Activated CD8-positive, alpha-beta T cell treated with anti-CD3 and anti-CD28 coated beads, Interleukin-2, amount 10 ng/mL, durations not matched to agents 7 days and 5 days (primary cell): ENCODE measurements around the gene RANGRF. TPM values are rescaled to one million over a fixed set of nuclear protein-coding genes. Genes with fewer than 3 reads are reported as not detected.

Experiments used
- ATAC-seq: fragments of 150-1000 bp; cut with Tn5 transposase; one replicate; pipeline ENCODE4 v1.10.0; 2021; ENCODE audit warnings: moderate library complexity
- CTCF ChIA-PET: fragments of 350-600 bp; sonication (Branson Sonifier 250); formaldehyde crosslinking; loops from one replicate; lab custom pipeline; 2021; ENCODE audit warnings: antibody characterized with exemption; lab: Charles Lee
- POLR2A ChIA-PET: fragments of 350-600 bp; sonication (Branson Sonifier 250); formaldehyde crosslinking; loops from one replicate; lab custom pipeline; 2021; ENCODE audit warnings: antibody characterized with exemption; lab: Charles Lee
- DNase-seq: peaks from one replicate; pipeline ENCODE4 v3.0.0-alpha.2; 2020
- H3K27ac Mint-ChIP-seq: one replicate; pipeline ENCODE4 v1.8.0; 2021; ENCODE audit warnings: mild to moderate bottlenecking, mixed read lengths
- H3K27me3 Mint-ChIP-seq: one replicate; pipeline ENCODE4 v1.8.0; 2021; ENCODE audit warnings: low read depth, mixed read lengths
- H3K36me3 Mint-ChIP-seq: one replicate; pipeline ENCODE4 v1.8.0; 2021; ENCODE audit warnings: low read depth, mixed read lengths
- H3K4me1 Mint-ChIP-seq: one replicate; pipeline ENCODE4 v1.8.0; 2021; ENCODE audit warnings: low read depth, mixed read lengths
- H3K4me3 Mint-ChIP-seq: one replicate; pipeline ENCODE4 v1.8.0; 2021; ENCODE audit warnings: mild to moderate bottlenecking, mixed read lengths
- H3K9me3 Mint-ChIP-seq: one replicate; pipeline ENCODE4 v1.8.0; 2022; ENCODE audit warnings: mixed read lengths; ENCODE audit not compliant: insufficient read depth
- total RNA-seq, 2 experiments: library from RNA; stranded (reverse); gene quantifications; one replicate each; pipeline ENCODE4 v1.2.3, GENCODE V29; 2021

Gene RANGRF
- total RNA-seq, 2 experiments from 2014 or later = 49.8 to 55.6 TPM

DNA sequence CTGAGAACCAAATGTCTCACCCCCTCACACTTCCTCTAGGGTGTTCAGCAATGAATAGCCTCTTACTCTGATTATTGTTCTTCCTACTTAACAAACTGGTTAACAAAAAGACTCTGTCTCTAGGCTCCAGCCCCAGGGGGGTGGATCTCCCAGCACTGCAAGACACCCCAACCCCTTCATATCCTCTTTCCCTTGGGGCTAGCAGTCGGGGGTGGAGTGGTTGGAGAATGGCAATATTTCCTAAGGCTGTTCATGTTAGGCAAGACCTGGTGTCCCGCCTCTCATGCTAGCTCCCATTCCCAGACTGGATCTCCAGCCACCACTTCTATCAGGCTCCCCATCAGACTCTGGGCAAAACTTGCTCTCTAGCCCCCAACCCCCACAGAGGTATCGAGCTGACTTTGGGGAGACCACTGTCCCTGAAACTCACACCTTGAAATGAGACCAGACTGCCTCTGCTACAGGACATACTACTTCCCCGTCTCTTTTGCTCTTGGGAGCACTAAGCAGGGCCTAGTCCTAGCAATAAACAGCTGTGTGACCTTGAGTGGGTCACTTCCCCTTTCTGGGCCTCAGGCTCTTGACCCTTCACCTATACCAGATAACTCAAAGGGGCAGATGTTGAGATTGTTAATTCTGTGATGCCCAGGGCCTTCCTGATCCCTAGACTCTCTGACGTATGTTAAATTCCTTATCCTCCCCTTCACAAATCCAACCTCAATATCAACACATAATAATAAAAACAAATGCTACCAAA, 4.3 kb downstream of the RANGRF start:
- H3K36me3 Mint-ChIP-seq = peaks cover 22% of the 10 kb centered on the region
- DNase-seq (no peak), ATAC-seq (no peak)
- ChIA-PET POLR2A (interaction anchor here (0.6 to 1.8 kb wide), 2 partner anchors 46 to 70 kb away, joined by 3 to 4 read pairs; no protein-coding TSS in a partner anchor), CTCF (interaction anchor here (1.0 kb wide), 1 partner anchor 8 kb away, joined by 3 read pairs; no protein-coding TSS in a partner anchor)
- no peak overlapping the region for H3K27ac Mint-ChIP-seq
- H3K4me1 Mint-ChIP-seq = peaks cover 56% of the 10 kb centered on the region
- peaks cover 6% of the 10 kb centered on the region for H3K9me3 Mint-ChIP-seq
- H3K27me3 Mint-ChIP-seq = no peaks in the 10 kb centered on the region
- no peak overlapping the region for H3K4me3 Mint-ChIP-seq

DNA sequence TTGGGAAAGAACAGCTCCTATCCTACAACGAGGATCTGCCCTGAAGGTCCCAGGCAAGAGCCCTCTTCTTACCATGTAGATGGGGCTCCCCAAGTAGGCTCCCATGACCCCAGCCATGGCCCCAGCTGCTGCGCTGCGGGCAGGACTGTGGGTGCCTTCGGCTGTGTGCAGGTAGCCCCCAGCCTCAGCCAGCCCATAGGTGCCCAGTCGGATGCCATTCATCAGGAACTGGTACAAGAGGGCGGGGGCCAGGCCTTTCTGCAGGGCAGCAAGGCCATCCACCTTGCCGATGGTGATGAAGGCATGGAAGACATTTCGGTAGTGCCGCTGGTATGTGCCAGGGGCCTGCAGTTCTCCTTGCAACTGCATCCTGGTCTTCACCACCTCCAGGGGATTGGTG, 5.9 kb downstream of the RANGRF start:
- peak overlapping the region; percentile 84 for H3K4me3 Mint-ChIP-seq
- no peak for ATAC-seq
- peaks cover 16% of the 10 kb centered on the region for H3K36me3 Mint-ChIP-seq
- no peak for DNase-seq
- CTCF ChIA-PET = interaction anchor here (1.1 to 2.4 kb wide), 12 partner anchors 11 to 221 kb away, joined by 3 to 17 read pairs (median 5); no protein-coding TSS in a partner anchor
- peaks cover 6% of the 10 kb centered on the region for H3K9me3 Mint-ChIP-seq
- H3K4me1 Mint-ChIP-seq = peaks cover 53% of the 10 kb centered on the region
- H3K27ac Mint-ChIP-seq = peak overlapping the region; percentile 90
- H3K27me3 Mint-ChIP-seq = no peaks in the 10 kb centered on the region
- POLR2A ChIA-PET = interaction anchor here (0.9 to 3.4 kb wide), 6 partner anchors 8 to 121 kb away, joined by 3 to 50 read pairs (median 14); partner anchors contain the start of genes CTC1 and PFAS

DNA sequence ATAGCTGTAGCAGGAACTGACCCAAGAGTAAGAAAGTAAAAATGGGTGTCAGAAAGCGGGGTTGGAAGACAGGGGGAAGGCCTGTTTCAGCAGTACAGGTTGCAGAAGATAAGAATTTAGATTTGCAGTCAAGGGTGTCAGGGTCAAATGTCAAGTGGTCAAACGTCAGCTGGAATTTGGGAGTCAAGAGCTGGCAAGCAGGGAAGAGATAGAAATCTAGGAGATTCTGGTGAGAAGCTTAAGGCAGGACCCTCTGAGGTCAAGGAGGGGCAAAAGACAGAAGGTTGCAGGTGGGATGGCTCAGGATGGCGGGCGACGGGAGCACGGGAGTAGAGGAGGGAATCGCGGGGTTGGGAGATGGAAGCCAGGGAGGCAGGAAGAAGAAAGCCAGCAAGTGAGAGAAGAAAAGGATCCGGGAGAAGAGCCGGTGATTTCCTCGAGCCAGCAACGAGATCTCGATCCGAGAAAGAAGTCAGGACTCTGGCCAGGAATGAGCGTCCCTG, 6.4 kb downstream of the RANGRF start:
- no peaks in the 10 kb centered on the region for H3K27me3 Mint-ChIP-seq
- H3K27ac Mint-ChIP-seq = peak overlapping the region; percentile 90
- DNase-seq (no peak), ATAC-seq (no peak)
- peaks cover 48% of the 10 kb centered on the region for H3K4me1 Mint-ChIP-seq
- ChIA-PET POLR2A (interaction anchor here (0.6 to 3.4 kb wide), 19 partner anchors 8 to 658 kb away, joined by 3 to 50 read pairs (median 3); partner anchors contain the start of genes AURKB, CTC1 and PFAS), CTCF (interaction anchor here (0.7 to 2.4 kb wide), 26 partner anchors 10 to 234 kb away, joined by 3 to 17 read pairs (median 5); partner anchors contain the start of genes CTC1, HES7, KRABD2 and PFAS)
- peak overlapping the region; percentile 84 for H3K4me3 Mint-ChIP-seq
- peaks cover 14% of the 10 kb centered on the region for H3K36me3 Mint-ChIP-seq
- peaks cover 6% of the 10 kb centered on the region for H3K9me3 Mint-ChIP-seq

- peaks cover 6% of the 10 kb centered on the region for H3K9me3 Mint-ChIP-seq
- ChIA-PET CTCF (interaction anchor here (0.7 to 3.0 kb wide), 15 partner anchors 11 to 445 kb away, joined by 3 to 27 read pairs (median 5); partner anchors contain the start of genes CTC1, PFAS and RANGRF), POLR2A (interaction anchor here (0.9 to 1.4 kb wide), 3 partner anchors 52 to 127 kb away, joined by 3 read pairs; partner anchors contain the start of gene CTC1)
- peaks cover 20% of the 10 kb centered on the region for H3K4me1 Mint-ChIP-seq
- H3K36me3 Mint-ChIP-seq = peaks cover 3% of the 10 kb centered on the region
- no peak for ATAC-seq
- H3K27me3 Mint-ChIP-seq = no peaks in the 10 kb centered on the region
- H3K27ac Mint-ChIP-seq = peak overlapping the region; percentile 37
- no peak for DNase-seq
- no peak overlapping the region for H3K4me3 Mint-ChIP-seq
These were observed 11.8 kb downstream of the RANGRF start for GRCh38 chr17:8300226-8300625.

DNA sequence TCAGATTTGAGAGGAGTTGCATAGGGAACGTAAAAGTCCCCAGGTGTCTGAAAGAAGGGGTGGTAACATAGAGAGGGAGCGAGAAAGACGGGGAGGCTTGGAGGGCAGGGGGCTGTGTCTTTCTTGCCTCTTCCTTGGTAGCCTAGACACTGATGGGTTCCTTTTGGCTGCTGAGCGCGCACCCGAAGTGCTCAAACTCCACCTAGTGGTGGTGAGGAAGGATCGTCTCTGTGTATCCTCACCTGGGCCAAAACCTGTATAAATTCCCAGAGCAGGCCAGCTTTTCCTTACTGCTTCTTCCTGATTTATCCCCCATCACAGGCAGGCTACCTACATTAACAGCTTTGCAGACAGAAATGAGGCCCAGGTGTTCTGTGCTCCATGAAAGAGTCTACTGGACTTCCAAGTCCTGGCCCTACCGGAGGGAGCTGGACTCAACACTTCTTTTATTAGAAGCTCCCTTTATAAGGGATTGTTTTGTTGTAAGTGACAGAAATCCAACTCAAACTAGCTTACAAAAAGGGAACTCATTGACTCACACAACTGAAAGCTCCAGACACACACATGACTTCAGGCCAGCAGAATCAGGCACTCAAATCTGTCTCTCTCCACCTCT, 12.3 kb downstream of the RANGRF start:
- H3K4me1 Mint-ChIP-seq = peaks cover 18% of the 10 kb centered on the region
- H3K27me3 Mint-ChIP-seq = no peaks in the 10 kb centered on the region
- POLR2A ChIA-PET = interaction anchor here (0.9 to 1.4 kb wide), 3 partner anchors 53 to 128 kb away, joined by 3 read pairs; partner anchors contain the start of gene CTC1
- H3K4me3 Mint-ChIP-seq = no peak overlapping the region
- peaks cover 3% of the 10 kb centered on the region for H3K36me3 Mint-ChIP-seq
- CTCF ChIA-PET = interaction anchor here (0.7 to 3.0 kb wide), 31 partner anchors 8 to 445 kb away, joined by 3 to 27 read pairs (median 4); partner anchors contain the start of genes AURKB, BORCS6, CTC1 and PFAS
- ATAC-seq = peak; percentile 93
- H3K9me3 Mint-ChIP-seq = peaks cover 6% of the 10 kb centered on the region
- peak overlapping the region; percentile 37 for H3K27ac Mint-ChIP-seq
- DNase-seq = peak; percentile 74

DNA sequence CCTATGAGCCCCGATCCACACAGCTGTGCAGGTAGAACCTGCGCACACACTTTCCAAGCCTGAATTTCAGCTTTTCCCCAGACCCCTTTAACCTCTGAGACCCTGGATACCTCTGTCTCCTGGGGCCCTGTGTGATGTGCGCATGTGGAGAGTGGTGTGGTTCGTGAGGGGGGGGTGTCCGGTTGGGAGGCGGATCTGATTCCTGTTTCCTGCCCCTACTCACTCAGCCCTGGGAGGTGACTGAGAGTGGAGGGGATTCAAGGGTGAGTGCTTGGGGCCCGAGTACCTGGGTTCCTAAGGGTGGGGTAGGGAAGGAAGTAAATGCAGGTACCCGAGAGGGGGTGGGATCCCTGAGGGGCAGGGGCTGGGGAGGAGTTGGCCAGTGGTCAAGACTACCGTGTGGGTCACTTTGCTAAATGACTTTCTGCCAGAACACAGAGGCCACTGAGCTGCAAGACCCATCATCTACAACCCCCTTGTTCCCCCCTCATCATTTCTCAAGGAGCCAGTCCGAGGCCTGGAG, 22.2 kb downstream of the RANGRF start:
- no peaks in the 10 kb centered on the region for H3K36me3 Mint-ChIP-seq
- no peak for DNase-seq
- no peak overlapping the region for H3K27ac Mint-ChIP-seq
- peaks cover 9% of the 10 kb centered on the region for H3K27me3 Mint-ChIP-seq
- ChIA-PET POLR2A (interaction anchor here (1.1 kb wide), 1 partner anchor 16 kb away, joined by 3 read pairs; the partner anchor contains the start of gene SLC25A35), CTCF (no interaction called here)
- no peak overlapping the region for H3K4me3 Mint-ChIP-seq
- H3K9me3 Mint-ChIP-seq = no peaks in the 10 kb centered on the region
- no peaks in the 10 kb centered on the region for H3K4me1 Mint-ChIP-seq
- no peak for ATAC-seq

- no peaks in the 10 kb centered on the region for H3K4me1 Mint-ChIP-seq
- POLR2A ChIA-PET = interaction anchor here (1.1 kb wide), 1 partner anchor 16 kb away, joined by 3 read pairs; the partner anchor contains the start of gene SLC25A35
- H3K36me3 Mint-ChIP-seq = no peaks in the 10 kb centered on the region
- H3K9me3 Mint-ChIP-seq = no peaks in the 10 kb centered on the region
- ATAC-seq (no peak), DNase-seq (no peak)
- CTCF ChIA-PET = no interaction called here
- no peak overlapping the region for H3K4me3 Mint-ChIP-seq
- no peak overlapping the region for H3K27ac Mint-ChIP-seq
- H3K27me3 Mint-ChIP-seq = peaks cover 12% of the 10 kb centered on the region
These were observed 22.8 kb downstream of the RANGRF start for GRCh38 chr17:8311131-8311790.

DNA sequence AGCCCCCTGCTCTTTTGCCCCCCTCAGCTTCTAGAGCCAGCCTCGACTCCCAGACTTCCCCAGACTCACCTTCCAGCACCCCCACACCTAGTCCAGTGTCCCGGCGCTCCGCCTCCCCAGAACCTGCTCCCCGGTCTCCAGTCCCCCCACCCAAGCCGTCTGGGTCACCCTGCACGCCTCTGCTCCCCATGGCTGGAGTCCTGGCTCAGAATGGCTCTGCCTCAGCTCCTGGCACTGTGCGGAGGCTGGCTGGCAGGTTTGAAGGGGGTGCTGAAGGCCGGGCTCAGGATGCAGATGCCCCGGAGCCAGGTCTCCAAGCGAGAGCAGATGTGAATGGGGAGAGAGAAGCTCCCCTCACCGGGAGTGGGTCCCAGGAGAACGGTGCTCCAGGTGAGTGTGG, 23.8 kb downstream of the RANGRF start:
- Mint-ChIP-seq H3K9me3 (no peaks in the 10 kb centered on the region), H3K4me1 (no peaks in the 10 kb centered on the region), H3K36me3 (no peaks in the 10 kb centered on the region), H3K4me3 (no peak overlapping the region), H3K27me3 (peaks cover 12% of the 10 kb centered on the region), H3K27ac (no peak overlapping the region)
- CTCF ChIA-PET = interaction anchor here (0.8 kb wide), 1 partner anchor 10 kb away, joined by 3 read pairs; no protein-coding TSS in a partner anchor
- ATAC-seq (no peak), DNase-seq (no peak)
- POLR2A ChIA-PET = no interaction called here

- ChIA-PET POLR2A (interaction anchor here (0.6 kb wide), 1 partner anchor 61 kb away, joined by 5 read pairs; no protein-coding TSS in a partner anchor), CTCF (interaction anchor here (0.8 kb wide), 1 partner anchor 9 kb away, joined by 3 read pairs; no protein-coding TSS in a partner anchor)
- Mint-ChIP-seq H3K4me1 (no peaks in the 10 kb centered on the region), H3K4me3 (no peak overlapping the region), H3K27me3 (peaks cover 12% of the 10 kb centered on the region), H3K36me3 (no peaks in the 10 kb centered on the region), H3K9me3 (no peaks in the 10 kb centered on the region), H3K27ac (no peak overlapping the region)
- DNase-seq (no peak), ATAC-seq (no peak)
These were observed 24.5 kb downstream of the RANGRF start for GRCh38 chr17:8312726-8313600.
